HG03521 (cell line): ENCODE measurements around the gene HDHD5.

Experiments
- ATAC-seq: cut with Tn5 transposase; IDR thresholded peaks from one replicate; pipeline ENCODE4 v1.9.1; 2021; ENCODE audit warnings: mild to moderate bottlenecking, moderate library complexity; ENCODE audit not compliant: unreplicated experiment

The HDHD5 gene

GRCh38 chr22:17158568-17159503 is at the start of gene HDHD5:
HDHD5 (minus strand) TSS chr22:17159277; CDS start chr22:17159251, 26 bp downstream.
- ATAC-seq, result peak; percentile 68

- no peak for ATAC-seq
Observed at GRCh38 chr22:17205432-17205831, 46.4 kb upstream of the HDHD5 start.

- no peak for ATAC-seq
Observed at GRCh38 chr22:17201285-17201945, 42.3 kb upstream of the HDHD5 start.

DNA sequence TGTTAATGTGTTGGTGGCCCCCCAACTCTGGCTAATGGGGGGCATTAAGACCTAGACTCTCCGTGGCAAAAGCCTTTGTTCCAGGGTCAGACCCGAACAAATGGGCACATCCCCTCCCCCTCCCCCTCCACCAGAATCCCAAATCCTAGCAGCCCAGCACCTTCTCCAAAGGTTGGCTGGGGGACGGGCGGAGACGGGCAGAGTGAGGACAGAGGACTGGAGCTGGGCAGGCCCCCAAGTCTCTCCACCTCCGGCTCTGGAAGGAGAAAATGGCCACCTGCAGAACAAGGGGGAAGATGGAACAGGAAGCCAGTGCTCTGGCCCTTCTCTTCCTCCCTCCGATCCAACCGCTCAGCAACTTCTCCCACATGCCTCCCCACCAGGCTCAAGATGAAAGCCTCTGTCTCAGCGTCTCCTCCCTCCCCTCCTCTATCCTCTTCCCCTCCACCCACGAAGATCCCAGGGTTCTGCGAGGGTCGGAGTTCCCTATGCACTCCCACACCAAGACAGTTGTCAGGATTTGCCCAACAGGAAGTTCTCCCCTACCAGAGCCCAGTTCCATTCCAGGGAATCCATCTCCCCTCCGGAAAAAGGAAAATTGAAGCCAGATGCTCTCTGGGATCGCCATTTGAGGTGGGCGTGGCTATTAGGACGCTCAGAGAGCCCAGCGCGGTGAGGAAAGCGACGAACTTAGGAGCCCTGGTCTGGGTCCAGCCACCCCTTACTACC is 40.1 kb upstream of the HDHD5 start:
- no peak for ATAC-seq

GRCh38 chr22:17198170-17199002 is 39.3 kb upstream of the HDHD5 start:
- ATAC-seq, result no peak

DNA sequence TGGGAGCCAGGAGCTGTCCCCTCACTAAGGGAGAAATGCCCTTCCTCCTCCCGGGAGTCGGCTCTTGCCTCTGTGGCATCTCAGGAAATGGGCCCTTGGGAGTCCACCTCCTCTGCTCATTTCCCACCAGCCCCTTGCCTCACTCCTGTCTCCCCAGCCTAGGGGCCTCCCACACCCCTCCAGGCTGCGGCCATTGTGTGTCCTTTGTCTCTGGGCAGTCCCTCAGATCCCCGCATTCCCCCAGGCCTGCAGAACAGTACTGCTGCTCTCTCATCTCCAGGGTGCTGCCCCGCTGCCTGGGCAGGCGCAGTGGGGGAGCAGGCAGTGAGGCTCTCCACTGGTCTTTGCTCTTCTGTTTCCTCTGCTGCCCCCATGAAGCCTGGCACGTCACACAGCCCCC is 35.1 kb upstream of the HDHD5 start:
- no peak for ATAC-seq

DNA sequence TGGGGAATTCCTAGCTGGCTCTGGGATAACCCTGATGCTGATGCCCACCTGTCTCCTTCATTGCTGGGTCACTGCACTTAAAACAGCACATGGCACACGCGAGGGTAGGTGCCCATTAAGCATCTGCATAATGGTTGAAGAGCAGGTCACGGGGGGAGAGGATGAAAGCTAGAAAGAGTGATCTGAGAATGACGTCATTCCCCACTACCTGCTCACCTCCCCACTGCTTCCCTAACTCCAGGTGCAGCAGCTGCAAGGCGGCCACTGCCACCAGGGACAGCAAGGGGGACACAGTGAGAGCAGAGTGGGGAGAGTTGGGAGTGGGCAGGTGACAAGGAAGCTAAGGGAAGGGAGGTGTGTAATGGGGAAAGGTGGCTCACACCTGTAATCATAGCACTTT is 33.1 kb upstream of the HDHD5 start:
- ATAC-seq, result no peak

DNA sequence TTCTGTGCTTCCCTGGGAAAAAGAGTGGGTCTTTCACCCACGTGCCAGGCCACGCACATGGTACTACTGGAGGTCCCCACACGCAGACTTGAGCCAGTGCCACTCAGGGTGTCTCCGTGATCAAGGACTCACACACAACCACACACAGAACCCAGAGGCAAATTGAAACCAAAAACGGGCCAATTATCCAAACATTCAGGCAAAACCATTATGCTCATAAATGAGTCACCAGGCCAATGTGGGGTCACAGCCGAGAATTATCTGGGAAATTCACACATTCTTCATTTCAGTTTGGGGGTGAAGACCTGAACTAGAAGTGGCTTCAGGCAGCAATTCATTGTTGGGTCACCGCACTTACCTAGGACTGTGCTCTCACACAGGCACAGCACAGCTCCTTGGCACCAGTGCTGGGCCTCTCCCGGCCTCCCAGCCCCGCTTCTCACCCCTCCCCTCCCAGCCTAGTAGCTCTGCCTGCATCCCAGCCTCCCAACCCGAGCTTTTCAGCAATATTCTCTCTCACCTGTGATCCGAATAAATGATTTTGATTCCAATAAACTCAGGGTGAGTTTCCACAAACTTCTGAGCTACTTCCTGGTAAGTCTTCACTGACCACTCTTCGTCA is 32.2 kb upstream of the HDHD5 start:
- ATAC-seq, result no peak

DNA sequence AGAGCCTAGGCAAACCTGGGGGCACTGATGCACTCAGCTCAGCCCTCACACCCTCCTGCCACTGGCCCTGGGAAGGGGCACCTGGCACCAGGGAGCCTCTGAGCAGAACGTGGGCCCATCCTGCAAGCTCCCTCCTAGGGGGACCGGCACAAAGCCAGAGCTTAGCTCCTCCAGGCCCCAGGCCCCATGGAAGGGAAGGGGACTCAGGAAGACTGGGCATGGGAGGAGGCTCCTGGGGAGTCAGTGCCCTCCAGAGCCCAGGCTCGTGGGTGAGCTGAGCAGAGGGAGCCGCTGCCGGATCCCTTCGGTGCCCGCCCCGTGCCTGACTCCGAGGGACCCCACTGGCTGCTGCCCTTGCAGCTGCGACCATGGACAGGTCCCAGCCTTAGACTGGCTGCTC is 31.6 kb upstream of the HDHD5 start:
- no peak for ATAC-seq

DNA sequence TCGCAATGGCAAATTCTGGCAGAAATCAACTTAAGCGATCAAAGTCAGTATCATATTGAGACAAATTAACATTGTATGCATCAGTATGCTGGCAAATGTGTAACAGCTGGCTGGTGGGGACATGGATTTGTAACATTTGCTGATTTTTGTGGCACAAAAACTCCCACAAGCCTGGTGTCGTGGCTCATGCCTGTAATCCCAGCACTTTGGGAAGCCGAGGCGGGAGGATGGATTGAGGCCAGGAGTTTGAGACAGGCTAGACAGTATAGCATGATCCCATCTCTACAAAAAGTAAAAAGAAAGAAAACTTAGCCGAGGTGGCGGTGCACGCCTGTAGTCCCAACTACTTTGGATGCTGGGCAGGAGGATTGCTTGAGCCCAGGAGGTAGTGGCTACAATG is 17.6 kb upstream of the HDHD5 start:
- ATAC-seq, result no peak

- ATAC-seq, result no peak
Observed at GRCh38 chr22:17172029-17172833, 13.2 kb upstream of the HDHD5 start.

- peak; percentile 91 for ATAC-seq
Observed at GRCh38 chr22:17171153-17172028, 12.3 kb upstream of the HDHD5 start.

DNA sequence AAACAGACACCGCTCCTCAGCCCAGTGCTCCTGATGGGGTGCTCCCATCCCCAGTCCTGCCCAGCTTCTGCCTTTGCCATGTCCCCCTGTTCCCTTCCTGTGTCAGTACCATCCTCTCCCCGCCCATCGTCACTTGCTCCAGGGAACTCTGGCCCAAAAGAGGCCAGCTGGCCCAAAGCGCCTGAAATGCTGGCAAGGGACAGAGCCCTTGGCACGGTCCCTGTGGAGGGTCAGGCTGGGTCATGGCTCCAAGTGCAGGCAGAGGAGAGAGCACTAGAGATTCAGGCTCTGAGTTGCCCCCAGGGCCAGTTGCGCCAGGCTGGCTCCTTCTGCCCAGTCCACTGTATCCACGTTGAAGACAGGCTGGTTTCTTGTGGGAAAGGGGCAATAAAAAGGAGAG is 8.4 kb upstream of the HDHD5 start:
- ATAC-seq, result no peak

GRCh38 chr22:17164392-17165024 is 5.4 kb upstream of the HDHD5 start:
- ATAC-seq, result no peak

GRCh38 chr22:17162731-17163130 is 3.7 kb upstream of the HDHD5 start:
- no peak for ATAC-seq

- ATAC-seq, result no peak
Observed at GRCh38 chr22:17161991-17162390, 2.9 kb upstream of the HDHD5 start.

- no peak for ATAC-seq
Observed at GRCh38 chr22:17159504-17159951, 451 bp upstream of the HDHD5 start.

GRCh38 chr22:17158176-17158567 is 905 bp downstream of the HDHD5 start:
- no peak for ATAC-seq
